Peyer's patch (tissue), 4 donors: ENCODE data around the gene PTPN22. TPM values are rescaled to one million over a fixed set of nuclear protein-coding genes. Genes with fewer than 3 reads are reported as not detected.

ENCODE experiments used
- DNase-seq, 3 donors: peaks; one replicate each; pipeline ENCODE4 v3.0.0-alpha.2; 2017 to 2019
- H3K27ac ChIP-seq, 4 donors: fragments of 200-600 bp; sonication (generic); one replicate each; pipeline ENCODE4 v1.5.1; 2016 to 2019
- H3K27me3 ChIP-seq, 2 donors: fragments of 200-600 bp; sonication (generic); one replicate each; pipeline ENCODE4 v1.5.1; 2019
- H3K36me3 ChIP-seq, 3 donors: fragments of 200-600 bp; sonication (generic); one replicate each; pipeline ENCODE4 v1.5.1; 2016 to 2019
- H3K4me1 ChIP-seq, 4 donors: fragments of 200-600 bp; sonication (generic); one replicate each; pipeline ENCODE4 v1.5.1; 2016 to 2019
- H3K4me3 ChIP-seq, 4 donors: fragments of 200-600 bp; sonication (generic); 1 replicate in 3 of 4; 2 replicates in 1 of 4; pipeline ENCODE4 v1.5.1; 2016 to 2019; ENCODE audit warnings: mild to moderate bottlenecking in 1 of 4
- H3K9me3 ChIP-seq, 4 donors: fragments of 200-600 bp; sonication (generic); one replicate each; pipeline ENCODE4 v1.5.1; 2016 to 2019; ENCODE audit warnings: mild to moderate bottlenecking in 1 of 4
- CTCF ChIP-seq, 6 experiments: fragments of 450-650 bp in 4 of 6; fragments of 200-600 bp in 2 of 6; sonication (generic) in 1 of 6; IDR thresholded peaks; one replicate each; pipeline ENCODE4 v1.5.1; 2017 to 2019; ENCODE audit warnings: antibody characterized with exemption in 6 of 6, mild to moderate bottlenecking in 3 of 6, moderate library complexity in 1 of 6
- POLR2A ChIP-seq, 2 donors: fragments of 450-650 bp; IDR thresholded peaks; one replicate each; pipeline ENCODE4 v1.5.1; 2017; ENCODE audit warnings: antibody characterized with exemption in 2 of 2, mild to moderate bottlenecking in 2 of 2, moderate library complexity in 2 of 2
- total RNA-seq, 4 donors: library from RNA; depleted of rRNA; stranded (reverse); fragments of >200 nt; gene quantifications; one replicate each; pipeline ENCODE4 v1.1.0, GENCODE V29; 2016

The PTPN22 gene
- total RNA-seq, 4 donors from 2014 or later = 11.4 to 16.9 (median 13.2) TPM

GRCh38 chr1:113818578-113818977, 52.9 kb downstream of the PTPN22 start:
- H3K27me3 ChIP-seq = no peaks in the 10 kb centered on the region

GRCh38 chr1:113813218-113813617, 58.3 kb downstream of the PTPN22 start:
- no peak for TF ChIP-seq POLR2A (IDR thresholded peaks at IDR 0.05)
- TF ChIP-seq CTCF (IDR thresholded peaks at IDR 0.05) = no peak
- Histone ChIP-seq H3K36me3 (peaks cover 0 to 3% (median 0%) of the 10 kb centered on the region in 3 donors), H3K4me3 (no peak overlapping the region), H3K27me3 (no peaks in the 10 kb centered on the region), H3K27ac (peak overlapping the region in 2 of 4 donors; percentile 93 to 96), H3K9me3 (no peaks in the 10 kb centered on the region), H3K4me1 (peaks cover 0 to 2% (median 0%) of the 10 kb centered on the region in 4 donors)
- DNase-seq = no peak

More at GRCh38 chr1:113818578-113818977, 52.9 kb downstream of the PTPN22 start:
- TF ChIP-seq POLR2A (IDR thresholded peaks at IDR 0.05) = no peak
- no peak for TF ChIP-seq CTCF (IDR thresholded peaks at IDR 0.05)
- H3K9me3 ChIP-seq = no peaks in the 10 kb centered on the region
- H3K4me3 ChIP-seq = no peak overlapping the region
- no peak for DNase-seq
- H3K27ac ChIP-seq = no peak overlapping the region
- H3K36me3 ChIP-seq = peaks cover 0 to 7% (median 0%) of the 10 kb centered on the region in 3 donors
- no peaks in the 10 kb centered on the region for H3K4me1 ChIP-seq

GRCh38 chr1:113812661-113813135, 58.8 kb downstream of the PTPN22 start:
- peak in 1 of 3 donors; percentile 29 for DNase-seq
- peak overlapping the region; percentile 62 to 98 (median 94) for H3K27ac ChIP-seq
- H3K27me3 ChIP-seq = no peaks in the 10 kb centered on the region
- no peak for TF ChIP-seq CTCF (IDR thresholded peaks at IDR 0.05)
- peak overlapping the region; percentile 42 to 97 (median 83) for H3K4me3 ChIP-seq
- peaks cover 0 to 3% (median 0%) of the 10 kb centered on the region in 3 donors for H3K36me3 ChIP-seq
- peaks cover 0 to 7% (median 0%) of the 10 kb centered on the region in 4 donors for H3K4me1 ChIP-seq
- no peaks in the 10 kb centered on the region for H3K9me3 ChIP-seq

- peaks cover 0 to 10% (median 0%) of the 10 kb centered on the region in 4 donors for H3K4me1 ChIP-seq
- H3K27ac ChIP-seq = peak within 1 kb of the TSS; percentile 93 to 98 (median 96)
- peaks cover 0 to 3% (median 0%) of the 10 kb centered on the region in 3 donors for H3K36me3 ChIP-seq
- peak; percentile 98 to 100 (median 99) for DNase-seq
- peak in 5 of 6 experiments; percentile 6 to 42 (median 32) for TF ChIP-seq CTCF (IDR thresholded peaks at IDR 0.05)
- TF ChIP-seq POLR2A (IDR thresholded peaks at IDR 0.05) = peak; percentile 90 to 98
- H3K27me3 ChIP-seq = no peaks in the 10 kb centered on the region
- peak within 1 kb of the TSS; percentile 79 to 97 (median 90) for H3K4me3 ChIP-seq
- H3K9me3 ChIP-seq = no peaks in the 10 kb centered on the region
These were observed 59.4 kb downstream of the PTPN22 start, which contains the start of gene RSBN1 for GRCh38 chr1:113811888-113812660. RSBN1 (minus strand) TSS chr1:113812476; CDS start chr1:113812412, 64 bp downstream.

- Histone ChIP-seq H3K4me3 (peak overlapping the region; percentile 79 to 97 (median 90)), H3K4me1 (peaks cover 0 to 10% (median 0%) of the 10 kb centered on the region in 4 donors), H3K9me3 (no peaks in the 10 kb centered on the region), H3K36me3 (peaks cover 0 to 3% (median 0%) of the 10 kb centered on the region in 3 donors), H3K27ac (peak overlapping the region; percentile 93 to 98 (median 96)), H3K27me3 (no peaks in the 10 kb centered on the region)
- TF ChIP-seq CTCF (IDR thresholded peaks at IDR 0.05) (no peak), POLR2A (IDR thresholded peaks at IDR 0.05) (no peak)
- DNase-seq = peak in 2 of 3 donors; percentile 51 to 74
These were observed 60.2 kb downstream of the PTPN22 start for GRCh38 chr1:113811156-113811887.
